ENCODE data around the gene RPTOR. TPM values are rescaled to one million over a fixed set of nuclear protein-coding genes. Genes with fewer than 3 reads are reported as not detected.

The RPTOR gene
- total and polyA plus RNA-seq, 10 of the 15 experiments (the other 5 are each of a cell fraction or from before 2014, with no cell fraction given): 0.18 to 32.1 (median 7.8) TPM

DNA sequence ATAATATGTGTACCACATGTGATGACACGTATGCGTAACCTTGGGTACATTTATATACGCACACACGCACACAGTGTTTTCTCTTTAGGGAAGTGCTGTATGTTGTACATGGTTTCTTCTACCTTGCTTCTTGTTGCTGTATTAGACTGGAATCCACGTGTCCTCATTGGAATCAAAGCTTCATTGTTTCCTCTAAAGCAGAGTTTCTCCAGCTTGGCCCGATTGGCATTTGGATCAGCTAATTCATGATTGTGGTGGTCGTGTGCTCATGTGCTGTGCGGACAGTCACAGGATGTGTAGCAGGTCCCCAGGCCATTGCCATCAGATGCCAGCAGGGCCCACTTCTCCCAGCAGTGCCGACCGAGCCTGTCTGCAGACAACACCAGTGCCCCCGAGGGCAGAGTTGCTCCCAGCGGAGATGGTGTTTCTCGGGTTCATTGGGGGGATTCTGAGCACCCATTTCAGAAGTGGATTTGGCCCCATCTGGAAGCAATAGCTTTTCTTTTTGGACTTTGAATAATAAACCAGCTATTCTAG lies 148.4 kb downstream of the RPTOR start (continued):
- TF ChIP-seq, protein P1, sequence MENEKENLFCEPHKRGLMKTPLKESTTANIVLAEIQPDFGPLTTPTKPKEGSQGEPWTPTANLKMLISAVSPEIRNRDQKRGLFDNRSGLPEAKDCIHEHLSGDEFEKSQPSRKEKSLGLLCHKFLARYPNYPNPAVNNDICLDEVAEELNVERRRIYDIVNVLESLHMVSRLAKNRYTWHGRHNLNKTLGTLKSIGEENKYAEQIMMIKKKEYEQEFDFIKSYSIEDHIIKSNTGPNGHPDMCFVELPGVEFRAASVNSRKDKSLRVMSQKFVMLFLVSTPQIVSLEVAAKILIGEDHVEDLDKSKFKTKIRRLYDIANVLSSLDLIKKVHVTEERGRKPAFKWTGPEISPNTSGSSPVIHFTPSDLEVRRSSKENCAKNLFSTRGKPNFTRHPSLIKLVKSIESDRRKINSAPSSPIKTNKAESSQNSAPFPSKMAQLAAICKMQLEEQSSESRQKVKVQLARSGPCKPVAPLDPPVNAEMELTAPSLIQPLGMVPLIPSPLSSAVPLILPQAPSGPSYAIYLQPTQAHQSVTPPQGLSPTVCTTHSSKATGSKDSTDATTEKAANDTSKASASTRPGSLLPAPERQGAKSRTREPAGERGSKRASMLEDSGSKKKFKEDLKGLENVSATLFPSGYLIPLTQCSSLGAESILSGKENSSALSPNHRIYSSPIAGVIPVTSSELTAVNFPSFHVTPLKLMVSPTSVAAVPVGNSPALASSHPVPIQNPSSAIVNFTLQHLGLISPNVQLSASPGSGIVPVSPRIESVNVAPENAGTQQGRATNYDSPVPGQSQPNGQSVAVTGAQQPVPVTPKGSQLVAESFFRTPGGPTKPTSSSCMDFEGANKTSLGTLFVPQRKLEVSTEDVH (IDR thresholded peaks at IDR 0.05; ENCODE audit: low read depth, partially characterized antibody): no peak
- TF ChIP-seq MTA2 (IDR thresholded peaks at IDR 0.05; ENCODE audit: low read depth): no peak
- TF ChIP-seq RBBP5 (conservative IDR thresholded peaks at IDR 0.05): no peak

DNA sequence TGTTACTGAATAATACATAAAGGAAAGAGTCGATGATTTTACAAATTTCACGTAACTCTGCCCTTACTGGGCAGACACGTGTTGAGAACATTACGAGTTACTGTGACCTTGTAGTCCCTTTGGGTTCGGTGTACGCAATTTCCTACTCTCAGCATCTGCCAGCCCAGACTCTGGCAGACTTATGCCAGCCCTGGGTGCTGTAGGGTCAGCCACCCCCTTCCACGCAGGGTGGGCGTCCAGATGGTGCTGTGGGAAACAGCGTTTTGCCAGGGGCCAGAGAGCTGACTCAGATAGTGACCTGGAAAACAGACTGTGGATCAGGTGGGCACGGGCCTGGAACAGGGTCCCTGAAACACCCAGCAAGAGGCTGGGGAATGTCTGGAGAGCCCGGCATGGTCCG lies 148.9 kb downstream of the RPTOR start:
- Histone ChIP-seq H3K4me1 (ENCODE audit: control insufficient read depth, insufficient read depth, low read length) (no peaks in the 10 kb centered on the region), H3K9ac (ENCODE audit: control insufficient read depth, insufficient read depth, low read length) (no peak overlapping the region), H3K27me3 (replicated peaks in 1 of 2; ENCODE audit: control insufficient read depth in 2 of 2, insufficient read depth in 2 of 2, low read length in 1 of 2) (no peaks in the 10 kb centered on the region), H2AFZ (ENCODE audit: control insufficient read depth, low read depth, low read length) (no peak overlapping the region), H3K36me3 (ENCODE audit: control insufficient read depth in 2 of 2, insufficient read depth in 2 of 2, low read length in 1 of 2) (peaks cover 0 to 2% of the 10 kb centered on the region in 2 experiments; a peak in 2 of 4 replicates), H3K9me3 (replicated peaks; ENCODE audit: control insufficient read depth, insufficient read depth, low read length) (no peaks in the 10 kb centered on the region), H3K4me2 (ENCODE audit: control insufficient read depth, insufficient read depth) (no peak overlapping the region), H3K4me3 (no peak overlapping the region), H3K79me2 (ENCODE audit: control insufficient read depth, insufficient read depth, low read length) (peaks cover 2% of the 10 kb centered on the region), H4K20me1 (ENCODE audit: control insufficient read depth, insufficient read depth) (no peaks in the 10 kb centered on the region; the same call in 1 of the 2 replicates), H3K27ac (ENCODE audit: control insufficient read depth, insufficient read depth) (no peak overlapping the region)
- ChIA-PET CTCF (no interaction called here), SMC1A (ENCODE audit: uncharacterized antibody, unreplicated experiment) (no interaction called here), RAD21 (ENCODE audit: unreplicated experiment) (no interaction called here), POLR2A (no interaction called here)
- in situ Hi-C loops (cut with MboI) (no loop called here), intact Hi-C loops (cut with micrococcal nuclease; ENCODE audit: unreplicated experiment) (no loop called here)
- ATAC-seq (no peak), DNase-seq (ENCODE audit: low read depth, low spot score) (no peak), FAIRE-seq (no peak)
- WGBS (ENCODE audit: insufficient coverage, insufficient replicate concordance, low lambda C conversion rate, missing lambda C conversion rate): 96% methylated on average over 12 of the region's 12 CpGs
- no TSS peak for BruUV-seq (replicated peaks)
- TF ChIP-seq MYC (IDR thresholded peaks at IDR 0.05; ENCODE audit: insufficient read depth, insufficient read length, insufficient replicate concordance, low read length, severe bottlenecking): no peak
- TF ChIP-seq SPI1 (IDR thresholded peaks at IDR 0.05; ENCODE audit: borderline replicate concordance, insufficient read depth, low read depth, low read length): no peak
- TF ChIP-seq, protein P2, sequence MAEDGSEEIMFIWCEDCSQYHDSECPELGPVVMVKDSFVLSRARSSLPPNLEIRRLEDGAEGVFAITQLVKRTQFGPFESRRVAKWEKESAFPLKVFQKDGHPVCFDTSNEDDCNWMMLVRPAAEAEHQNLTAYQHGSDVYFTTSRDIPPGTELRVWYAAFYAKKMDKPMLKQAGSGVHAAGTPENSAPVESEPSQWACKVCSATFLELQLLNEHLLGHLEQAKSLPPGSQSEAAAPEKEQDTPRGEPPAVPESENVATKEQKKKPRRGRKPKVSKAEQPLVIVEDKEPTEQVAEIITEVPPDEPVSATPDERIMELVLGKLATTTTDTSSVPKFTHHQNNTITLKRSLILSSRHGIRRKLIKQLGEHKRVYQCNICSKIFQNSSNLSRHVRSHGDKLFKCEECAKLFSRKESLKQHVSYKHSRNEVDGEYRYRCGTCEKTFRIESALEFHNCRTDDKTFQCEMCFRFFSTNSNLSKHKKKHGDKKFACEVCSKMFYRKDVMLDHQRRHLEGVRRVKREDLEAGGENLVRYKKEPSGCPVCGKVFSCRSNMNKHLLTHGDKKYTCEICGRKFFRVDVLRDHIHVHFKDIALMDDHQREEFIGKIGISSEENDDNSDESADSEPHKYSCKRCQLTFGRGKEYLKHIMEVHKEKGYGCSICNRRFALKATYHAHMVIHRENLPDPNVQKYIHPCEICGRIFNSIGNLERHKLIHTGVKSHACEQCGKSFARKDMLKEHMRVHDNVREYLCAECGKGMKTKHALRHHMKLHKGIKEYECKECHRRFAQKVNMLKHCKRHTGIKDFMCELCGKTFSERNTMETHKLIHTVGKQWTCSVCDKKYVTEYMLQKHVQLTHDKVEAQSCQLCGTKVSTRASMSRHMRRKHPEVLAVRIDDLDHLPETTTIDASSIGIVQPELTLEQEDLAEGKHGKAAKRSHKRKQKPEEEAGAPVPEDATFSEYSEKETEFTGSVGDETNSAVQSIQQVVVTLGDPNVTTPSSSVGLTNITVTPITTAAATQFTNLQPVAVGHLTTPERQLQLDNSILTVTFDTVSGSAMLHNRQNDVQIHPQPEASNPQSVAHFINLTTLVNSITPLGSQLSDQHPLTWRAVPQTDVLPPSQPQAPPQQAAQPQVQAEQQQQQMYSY (CRISPR knock-in tag; IDR thresholded peaks at IDR 0.05): no peak
- no peak for TF ChIP-seq ZZZ3 (IDR thresholded peaks at IDR 0.05; ENCODE audit: control insufficient read depth, insufficient read length, low read depth)
- no peak for TF ChIP-seq JUND (IDR thresholded peaks at IDR 0.05; ENCODE audit: low read depth, low read length)
- TF ChIP-seq EGR1 (IDR thresholded peaks at IDR 0.05; ENCODE audit: borderline replicate concordance in 1 of 2, low read depth in 2 of 2, low read length in 2 of 2): no peak
- TF ChIP-seq, protein P3, sequence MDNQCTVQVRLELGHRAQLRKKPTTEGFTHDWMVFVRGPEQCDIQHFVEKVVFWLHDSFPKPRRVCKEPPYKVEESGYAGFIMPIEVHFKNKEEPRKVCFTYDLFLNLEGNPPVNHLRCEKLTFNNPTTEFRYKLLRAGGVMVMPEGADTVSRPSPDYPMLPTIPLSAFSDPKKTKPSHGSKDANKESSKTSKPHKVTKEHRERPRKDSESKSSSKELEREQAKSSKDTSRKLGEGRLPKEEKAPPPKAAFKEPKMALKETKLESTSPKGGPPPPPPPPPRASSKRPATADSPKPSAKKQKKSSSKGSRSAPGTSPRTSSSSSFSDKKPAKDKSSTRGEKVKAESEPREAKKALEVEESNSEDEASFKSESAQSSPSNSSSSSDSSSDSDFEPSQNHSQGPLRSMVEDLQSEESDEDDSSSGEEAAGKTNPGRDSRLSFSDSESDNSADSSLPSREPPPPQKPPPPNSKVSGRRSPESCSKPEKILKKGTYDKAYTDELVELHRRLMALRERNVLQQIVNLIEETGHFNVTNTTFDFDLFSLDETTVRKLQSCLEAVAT (IDR thresholded peaks at IDR 0.05): no peak
